ENCODE measurements around the gene CDHR3. TPM values are rescaled to one million over a fixed set of nuclear protein-coding genes. Genes with fewer than 3 reads are reported as not detected.

CDHR3 gene
- total RNA-seq, 1 donor from 2014 or later, result 3.1 TPM

GRCh38 chr7:106018566-106019469, 55.8 kb downstream of the CDHR3 start:
- TF ChIP-seq EZH2 (IDR thresholded peaks at IDR 0.05; ENCODE audit: insufficient read depth, low read length), result no peak
- no peak for TF ChIP-seq CTCF (IDR thresholded peaks at IDR 0.05; ENCODE audit: insufficient read depth, low read depth, low read length)
- H3K4me2 ChIP-seq (ENCODE audit: low read length), result no peak overlapping the region
- H2AFZ ChIP-seq (ENCODE audit: low read depth, low read length), result no peak overlapping the region
- Mint-ChIP-seq H3K27ac (ENCODE audit: unreplicated experiment) (peak overlapping the region; percentile 68), H3K9me3 (ENCODE audit: unreplicated experiment) (peaks cover 2% of the 10 kb centered on the region), H3K36me3 (ENCODE audit: low read depth, unreplicated experiment) (no peaks in the 10 kb centered on the region), H3K4me1 (ENCODE audit: low read depth, unreplicated experiment) (peaks cover 25% of the 10 kb centered on the region), H3K27me3 (ENCODE audit: low read depth, unreplicated experiment) (no peaks in the 10 kb centered on the region), H3K4me3 (ENCODE audit: unreplicated experiment) (no peak overlapping the region)
- H3K9me3 ChIP-seq (ENCODE audit: insufficient read depth, low read depth, low read length), result no peaks in the 10 kb centered on the region
- H3K36me3 ChIP-seq (ENCODE audit: insufficient read depth, low read length), result no peaks in the 10 kb centered on the region
- H3K4me1 ChIP-seq (ENCODE audit: insufficient read depth, low read length), result peaks cover 11% of the 10 kb centered on the region
- H3K27ac ChIP-seq (ENCODE audit: low read depth, low read length), result no peak overlapping the region
- H3K27me3 ChIP-seq (ENCODE audit: insufficient read depth, low read length), result peaks cover 22% of the 10 kb centered on the region
- H3K9ac ChIP-seq (ENCODE audit: low read length), result no peak overlapping the region
- FAIRE-seq (no peak), DNase-seq (ENCODE audit: low read depth) (peak; percentile 61)
- no peaks in the 10 kb centered on the region for H4K20me1 ChIP-seq (ENCODE audit: insufficient read depth, low read length)
- no peaks in the 10 kb centered on the region for H3K79me2 ChIP-seq (ENCODE audit: insufficient read depth, low read length)
- H3K4me3 ChIP-seq (ENCODE audit: insufficient read depth, low read depth, low read length), result no peak overlapping the region

DNA sequence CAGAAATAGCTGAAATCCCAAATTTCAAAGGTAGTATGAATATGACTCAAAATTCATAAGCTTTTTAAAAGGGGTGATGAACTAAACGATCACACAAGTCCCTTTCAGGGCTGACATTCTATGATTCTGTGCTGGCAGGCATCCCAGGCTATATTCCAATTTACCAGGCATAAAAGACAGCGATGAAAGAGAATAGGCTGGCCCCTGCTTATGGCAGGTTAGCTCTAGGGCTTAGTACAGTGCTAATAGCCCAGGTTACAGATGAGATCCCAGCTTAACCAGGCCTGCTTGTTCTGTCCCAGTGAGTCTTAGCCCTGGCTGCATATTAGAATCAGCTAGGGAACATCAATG, 56.4 kb downstream of the CDHR3 start:
- no peaks in the 10 kb centered on the region for H4K20me1 ChIP-seq (ENCODE audit: insufficient read depth, low read length)
- H3K36me3 ChIP-seq (ENCODE audit: insufficient read depth, low read length), result no peaks in the 10 kb centered on the region
- no peaks in the 10 kb centered on the region for H3K9me3 ChIP-seq (ENCODE audit: insufficient read depth, low read depth, low read length)
- no peak overlapping the region for H3K9ac ChIP-seq (ENCODE audit: low read length)
- no peak overlapping the region for H3K4me3 ChIP-seq (ENCODE audit: insufficient read depth, low read depth, low read length)
- H3K27me3 ChIP-seq (ENCODE audit: insufficient read depth, low read length), result peaks cover 26% of the 10 kb centered on the region
- DNase-seq (ENCODE audit: low read depth) (no peak), FAIRE-seq (no peak)
- H3K27me3 Mint-ChIP-seq (ENCODE audit: low read depth, unreplicated experiment), result no peaks in the 10 kb centered on the region
- no peak overlapping the region for H3K27ac Mint-ChIP-seq (ENCODE audit: unreplicated experiment)
- H3K36me3 Mint-ChIP-seq (ENCODE audit: low read depth, unreplicated experiment), result no peaks in the 10 kb centered on the region
- peaks cover 2% of the 10 kb centered on the region for H3K9me3 Mint-ChIP-seq (ENCODE audit: unreplicated experiment)
- H3K4me1 Mint-ChIP-seq (ENCODE audit: low read depth, unreplicated experiment), result peaks cover 25% of the 10 kb centered on the region
- H3K4me1 ChIP-seq (ENCODE audit: insufficient read depth, low read length), result peaks cover 11% of the 10 kb centered on the region
- H2AFZ ChIP-seq (ENCODE audit: low read depth, low read length), result no peak overlapping the region
- H3K27ac ChIP-seq (ENCODE audit: low read depth, low read length), result no peak overlapping the region
- TF ChIP-seq EZH2 (IDR thresholded peaks at IDR 0.05; ENCODE audit: insufficient read depth, low read length) (no peak), CTCF (IDR thresholded peaks at IDR 0.05; ENCODE audit: insufficient read depth, low read depth, low read length) (no peak)
- no peaks in the 10 kb centered on the region for H3K79me2 ChIP-seq (ENCODE audit: insufficient read depth, low read length)
- H3K4me2 ChIP-seq (ENCODE audit: low read length), result no peak overlapping the region
- no peak overlapping the region for H3K4me3 Mint-ChIP-seq (ENCODE audit: unreplicated experiment)
